Erythroblast (primary cell): ENCODE data around the gene DHRS12.

Source experiments
- GATA1 ChIP-seq: IDR thresholded peaks from 2 replicates; pipeline ENCODE4 v1.6.1; 2011; ENCODE audit warnings: low read depth, mild to moderate bottlenecking, control low read depth, low read length, moderate library complexity
- POLR2A ChIP-seq: IDR thresholded peaks from 2 replicates; pipeline ENCODE4 v1.6.1; 2011; ENCODE audit warnings: mild to moderate bottlenecking, low read length

DNA sequence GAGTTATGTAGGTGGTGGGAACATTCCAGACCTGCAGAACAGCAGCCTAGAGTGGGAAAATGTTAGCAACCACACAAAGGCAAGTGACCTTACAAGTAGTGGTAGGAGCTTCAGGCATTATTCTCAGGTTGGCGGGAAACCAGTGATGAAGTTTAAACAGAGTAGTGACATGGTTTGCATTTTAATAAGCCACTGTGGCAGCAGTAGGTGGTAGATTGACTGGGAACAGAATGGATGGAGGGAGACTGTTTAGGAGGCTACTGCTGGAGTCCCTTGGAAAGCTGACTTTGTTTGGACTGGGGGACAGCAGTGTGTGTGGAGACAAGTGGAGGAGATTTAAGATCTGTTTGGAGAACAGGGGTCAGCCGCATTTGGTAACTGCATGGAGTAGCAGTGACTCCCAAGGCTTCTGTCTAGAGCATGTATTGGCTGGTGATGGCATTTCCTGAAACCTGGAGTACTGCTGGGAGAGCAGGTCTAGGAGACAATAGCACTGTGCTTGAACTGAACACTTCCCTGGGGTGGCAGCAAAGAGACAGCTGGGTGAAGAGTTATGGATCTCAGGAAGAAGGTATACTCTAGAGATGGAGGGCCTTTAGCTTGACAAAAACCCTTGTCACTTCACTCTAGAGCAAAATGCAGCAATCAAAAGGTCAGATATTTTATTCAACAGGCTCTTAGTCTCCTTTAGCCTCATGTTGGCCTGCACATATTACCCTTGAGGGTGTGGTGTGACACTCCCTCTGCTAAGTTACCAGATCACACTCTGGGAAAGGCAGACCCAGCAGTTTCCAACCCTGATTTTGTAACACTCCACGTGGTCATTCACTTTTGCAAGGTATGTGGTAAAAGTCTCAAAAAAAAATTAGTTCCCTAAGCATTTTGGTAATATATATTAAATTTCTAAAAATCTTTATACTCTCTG lies 70.3 kb downstream of the DHRS12 start:
- no peak for TF ChIP-seq POLR2A
- no peak for TF ChIP-seq GATA1
